Measurements from ENCODE around the gene C11orf91. TPM values are rescaled to one million over a fixed set of nuclear protein-coding genes. Genes with fewer than 3 reads are reported as not detected.
A peak's percentile ranks its signal among the peaks of the same experiment; 100 is the strongest.

Gene C11orf91
- total and polyA plus RNA-seq, 2 of the 4 experiments (the other 2 are of a cell fraction): 0.10 TPM; not detected in 1

- Histone ChIP-seq H3K4me3 (ENCODE audit: insufficient read depth, low read depth, low read length) (no peak overlapping the region), H3K79me1 (ENCODE audit: low read depth in 1 of 2, low read length in 2 of 2) (peaks cover 0 to 40% of the 10 kb centered on the region in 2 experiments; a peak in 3 of 4 replicates), H2BK120ac (ENCODE audit: low read depth, low read length) (peak overlapping the region; percentile 100), H3K27ac (ENCODE audit: insufficient read depth, low read length) (peak overlapping the region; percentile 80), H4K20me1 (ENCODE audit: insufficient read depth, low read length) (no peaks in the 10 kb centered on the region; the same call in 1 of the 2 replicates), H3K23ac (ENCODE audit: low read depth, low read length) (peak overlapping the region; percentile 97), H3K36me3 (ENCODE audit: control insufficient read depth, insufficient read depth, low read length) (no peaks in the 10 kb centered on the region), H3K4ac (ENCODE audit: low read depth, low read length) (peak overlapping the region; percentile 100), H4K8ac (ENCODE audit: low read depth in 2 of 2, low read length in 2 of 2) (peak overlapping the region; percentile 91 to 99), H2BK5ac (ENCODE audit: low read depth, low read length, poor library complexity, severe bottlenecking) (peak overlapping the region; percentile 96), H2AFZ (replicated peaks; ENCODE audit: low read length, poor library complexity) (peak overlapping the region; percentile 75), H2AK5ac (ENCODE audit: low read depth, low read length) (peak overlapping the region; percentile 99), H2BK15ac (ENCODE audit: low read depth, low read length) (peak overlapping the region; percentile 96), H4K91ac (ENCODE audit: insufficient read depth, low read depth, low read length) (peak overlapping the region; percentile 100), H3K9ac (ENCODE audit: low read depth, low read length) (peak overlapping the region; percentile 60), H3K4me2 (ENCODE audit: low read depth, low read length) (peak overlapping the region; percentile 29), H2BK20ac (ENCODE audit: low read depth, low read length) (peak overlapping the region; percentile 99), H4K5ac (ENCODE audit: low read depth, low read length) (peak overlapping the region; percentile 95), H3K9me1 (ENCODE audit: insufficient read depth, low read length) (peaks cover 36% of the 10 kb centered on the region), H3K4me1 (ENCODE audit: control insufficient read depth, insufficient read depth, low read length) (peaks cover 37% of the 10 kb centered on the region), H3K9me3 (ENCODE audit: control insufficient read depth, insufficient read depth, low read length) (no peaks in the 10 kb centered on the region), H3K56ac (ENCODE audit: extremely low read depth, insufficient read depth, low read length) (peak overlapping the region; percentile 99), H3K27me3 (ENCODE audit: control insufficient read depth, insufficient read depth, low read length) (no peaks in the 10 kb centered on the region), H3K18ac (ENCODE audit: low read depth, low read length) (peak overlapping the region; percentile 84), H2AK9ac (replicated peaks; ENCODE audit: low read depth, low read length, poor library complexity) (peak overlapping the region; percentile 96), H3K14ac (replicated peaks; ENCODE audit: low read depth, low read length) (peak overlapping the region; percentile 84)
- no TSS peak for BruUV-seq (replicated peaks)
- intact Hi-C loops (cut with micrococcal nuclease) (loop anchor here (2.0 to 5.0 kb wide), 2 partner anchors 238 to 432 kb away; no protein-coding TSS in a partner anchor), dilution Hi-C loops (cut with HindIII; ENCODE audit: low sequenced_read_pairs, unreplicated experiment) (no loop called here), in situ Hi-C loops (cut with MboI; ENCODE audit: low sequenced_read_pairs) (loop anchor here (5.0 kb wide), 1 partner anchor 533 kb away; no protein-coding TSS in a partner anchor)
- ChIA-PET CTCF (interaction anchor here (1.0 to 1.7 kb wide), 4 partner anchors 25 to 52 kb away, joined by 3 to 6 read pairs (median 4); partner anchors contain the start of gene CD59), POLR2A (ENCODE audit: unreplicated experiment) (interaction anchor here (0.9 to 1.1 kb wide), 2 partner anchors 12 to 324 kb away, joined by 3 to 4 read pairs; no protein-coding TSS in a partner anchor)
- ATAC-seq (ENCODE audit: low read depth) (peak; percentile 78), DNase-seq (peak; percentile 99)
- 0% methylated on average over 2 of the region's 8 CpGs; no CpG with 5 or more reads in 1 of the 2 experiments for WGBS, 2 experiments (ENCODE audit: extremely low coverage in 2 of 2, insufficient read length in 1 of 2)
- no peak; the same call in none of the 2 replicates for TF ChIP-seq POLR2A (IDR thresholded peaks at IDR 0.05; ENCODE audit: low read depth, low read length)
- peak; percentile 82 for TF ChIP-seq BHLHE40 (IDR thresholded peaks at IDR 0.05; ENCODE audit: low read depth, low read length)
- no peak for TF ChIP-seq RAD21 (IDR thresholded peaks at IDR 0.05; ENCODE audit: low read length)
- TF ChIP-seq CEBPB (IDR thresholded peaks at IDR 0.05; ENCODE audit: low read depth, low read length): peak; percentile 67; the same call in 1 of the 2 replicates
- TF ChIP-seq RFX5 (IDR thresholded peaks at IDR 0.05; ENCODE audit: low read depth, low read length): no peak
- TF ChIP-seq MXI1 (IDR thresholded peaks at IDR 0.05; ENCODE audit: borderline replicate concordance, low read depth, low read length): no peak; the same call in 1 of the 2 replicates
- peak; percentile 73 for TF ChIP-seq RCOR1 (IDR thresholded peaks at IDR 0.05; ENCODE audit: insufficient replicate concordance, low read length)
- peak; percentile 48 for TF ChIP-seq NFE2L2 (IDR thresholded peaks at IDR 0.05; ENCODE audit: low read depth, low read length)
- 0 out of 2 replicates have a peak, but pooled peaks have one; percentile 42 for TF ChIP-seq MAZ (IDR thresholded peaks at IDR 0.05; ENCODE audit: borderline replicate concordance, low read depth, low read length)
- peak; percentile 78; the same call in 1 of the 2 replicates for TF ChIP-seq CHD1 (IDR thresholded peaks at IDR 0.05; ENCODE audit: low read depth, low read length)
- no peak for TF ChIP-seq ELK1 (IDR thresholded peaks at IDR 0.05; ENCODE audit: borderline replicate concordance, low read depth, low read length)
- TF ChIP-seq, protein P1, sequence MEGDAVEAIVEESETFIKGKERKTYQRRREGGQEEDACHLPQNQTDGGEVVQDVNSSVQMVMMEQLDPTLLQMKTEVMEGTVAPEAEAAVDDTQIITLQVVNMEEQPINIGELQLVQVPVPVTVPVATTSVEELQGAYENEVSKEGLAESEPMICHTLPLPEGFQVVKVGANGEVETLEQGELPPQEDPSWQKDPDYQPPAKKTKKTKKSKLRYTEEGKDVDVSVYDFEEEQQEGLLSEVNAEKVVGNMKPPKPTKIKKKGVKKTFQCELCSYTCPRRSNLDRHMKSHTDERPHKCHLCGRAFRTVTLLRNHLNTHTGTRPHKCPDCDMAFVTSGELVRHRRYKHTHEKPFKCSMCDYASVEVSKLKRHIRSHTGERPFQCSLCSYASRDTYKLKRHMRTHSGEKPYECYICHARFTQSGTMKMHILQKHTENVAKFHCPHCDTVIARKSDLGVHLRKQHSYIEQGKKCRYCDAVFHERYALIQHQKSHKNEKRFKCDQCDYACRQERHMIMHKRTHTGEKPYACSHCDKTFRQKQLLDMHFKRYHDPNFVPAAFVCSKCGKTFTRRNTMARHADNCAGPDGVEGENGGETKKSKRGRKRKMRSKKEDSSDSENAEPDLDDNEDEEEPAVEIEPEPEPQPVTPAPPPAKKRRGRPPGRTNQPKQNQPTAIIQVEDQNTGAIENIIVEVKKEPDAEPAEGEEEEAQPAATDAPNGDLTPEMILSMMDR (conservative IDR thresholded peaks at IDR 0.05; ENCODE audit: low read depth, low read length): no peak
- no peak for TF ChIP-seq SMC3 (IDR thresholded peaks at IDR 0.05; ENCODE audit: low read depth, low read length)
- TF ChIP-seq FOS (IDR thresholded peaks at IDR 0.05; ENCODE audit: low read depth, low read length): peak; percentile 94
- TF ChIP-seq MAFK (IDR thresholded peaks at IDR 0.05; ENCODE audit: low read depth, low read length): peak; percentile 84
Measured at GRCh38 chr11:33690290-33691065, 10.1 kb downstream of the C11orf91 start.

Data from IMR-90 (cell line).